Fibroblast of lung (primary cell): Measurements from ENCODE around the gene ERVW-1.

ENCODE experiments used
- CTCF ChIP-seq, 2 donors: IDR thresholded peaks in 1 of 2; conservative IDR thresholded peaks in 1 of 2; 1 replicate in 1 of 2; 2 replicates in 1 of 2; pipeline ENCODE4 v1.5.1; 2011 to 2012; ENCODE audit warnings: low read length in 2 of 2, control low read depth in 1 of 2, inconsistent platforms in 1 of 2, low read depth in 1 of 2, mild to moderate bottlenecking in 1 of 2
- EZH2 ChIP-seq: IDR thresholded peaks from 2 replicates; pipeline ENCODE4 v1.5.1; 2012; ENCODE audit warnings: low read length, control low read depth, mild to moderate bottlenecking; ENCODE audit errors: missing control alignments

- TF ChIP-seq CTCF (conservative IDR thresholded peaks at IDR 0.05 in 1 of 2, IDR thresholded peaks at IDR 0.05 in 1 of 2; ENCODE audit: low read depth in 1 of 2, low read length in 2 of 2) (no peak), EZH2 (no peak)
Observed at GRCh38 chr7:92485974-92486373, 8.2 kb upstream of the ERVW-1 start.
